GM18499 (cell line): ENCODE data around the gene SNAI1.
"Not testable (repeated sequence)": the region's sequence is repeated elsewhere in the genome, so short reads cannot be mapped to it uniquely, and the experiment has no call there.

Source experiments
- ATAC-seq: cut with Tn5 transposase; IDR thresholded peaks from one replicate; pipeline ENCODE4 v1.9.1; 2021; ENCODE audit warnings: moderate number of reproducible peaks; ENCODE audit not compliant: insufficient read depth, unreplicated experiment

Gene SNAI1

GRCh38 chr20:49985157-49985556 is 2.4 kb downstream of the SNAI1 start:
- no peak for ATAC-seq

GRCh38 chr20:49985617-49986016 is 2.8 kb downstream of the SNAI1 start:
- no peak for ATAC-seq

- no peak for ATAC-seq
Measured at GRCh38 chr20:49986049-49986448, 3.3 kb downstream of the SNAI1 start.

GRCh38 chr20:49987015-49987867 is 4.5 kb downstream of the SNAI1 start:
- no peak for ATAC-seq

- ATAC-seq = no peak
Measured at GRCh38 chr20:49987868-49988690, 5.3 kb downstream of the SNAI1 start.

- ATAC-seq = no peak
Measured at GRCh38 chr20:49989234-49990065, 6.7 kb downstream of the SNAI1 start.

GRCh38 chr20:49990271-49990720 is 7.5 kb downstream of the SNAI1 start:
- no peak for ATAC-seq

- no peak for ATAC-seq
Measured at GRCh38 chr20:49993301-49993751, 10.5 kb downstream of the SNAI1 start.

GRCh38 chr20:49995586-49995985 is 12.8 kb downstream of the SNAI1 start:
- no peak for ATAC-seq

- not testable (repeated sequence) for ATAC-seq
Measured at GRCh38 chr20:49998478-49999188, 15.9 kb downstream of the SNAI1 start.

GRCh38 chr20:49999329-49999728 is 16.5 kb downstream of the SNAI1 start:
- no peak for ATAC-seq

GRCh38 chr20:50000548-50001222 is 17.9 kb downstream of the SNAI1 start:
- ATAC-seq = not testable (repeated sequence)

GRCh38 chr20:50001784-50002311 is 19.1 kb downstream of the SNAI1 start:
- ATAC-seq = no peak

GRCh38 chr20:50003253-50003656 is 20.5 kb downstream of the SNAI1 start:
- ATAC-seq = no peak

GRCh38 chr20:50004229-50004628 is 21.4 kb downstream of the SNAI1 start:
- ATAC-seq = no peak

GRCh38 chr20:50005471-50005981 is 22.7 kb downstream of the SNAI1 start:
- no peak for ATAC-seq

GRCh38 chr20:50007369-50007768 is 24.6 kb downstream of the SNAI1 start:
- no peak for ATAC-seq

GRCh38 chr20:50008007-50008406 is 25.2 kb downstream of the SNAI1 start:
- no peak for ATAC-seq
